Memory B cell (primary cell): ENCODE data around the gene MIER2.

Source experiments
- ATAC-seq: fragments of 150-1000 bp; cut with Tn5 transposase; 2 replicates; pipeline ENCODE4 v1.10.0; 2021; ENCODE audit warnings: low read depth, mild to moderate bottlenecking, moderate library complexity
- DNase-seq, 2 donors: peaks; one replicate each; pipeline ENCODE4 v3.0.0; 2022; ENCODE audit warnings: low spot score in 2 of 2
- H3K27ac Mint-ChIP-seq: one replicate; pipeline ENCODE4 v1.8.0; 2022; ENCODE audit warnings: mild to moderate bottlenecking, moderate library complexity, mixed read lengths
- H3K27me3 Mint-ChIP-seq: one replicate; pipeline ENCODE4 v1.8.0; 2022; ENCODE audit warnings: mixed read lengths
- H3K36me3 Mint-ChIP-seq: one replicate; pipeline ENCODE4 v1.8.0; 2022; ENCODE audit warnings: mild to moderate bottlenecking, mixed read lengths
- H3K4me1 Mint-ChIP-seq: one replicate; pipeline ENCODE4 v1.8.0; 2022; ENCODE audit warnings: mixed read lengths
- H3K4me3 Mint-ChIP-seq: one replicate; pipeline ENCODE4 v1.8.0; 2022; ENCODE audit warnings: mild to moderate bottlenecking, moderate library complexity, mixed read lengths
- H3K9me3 Mint-ChIP-seq: one replicate; pipeline ENCODE4 v1.8.0; 2022; ENCODE audit warnings: mixed read lengths

MIER2 gene

DNA sequence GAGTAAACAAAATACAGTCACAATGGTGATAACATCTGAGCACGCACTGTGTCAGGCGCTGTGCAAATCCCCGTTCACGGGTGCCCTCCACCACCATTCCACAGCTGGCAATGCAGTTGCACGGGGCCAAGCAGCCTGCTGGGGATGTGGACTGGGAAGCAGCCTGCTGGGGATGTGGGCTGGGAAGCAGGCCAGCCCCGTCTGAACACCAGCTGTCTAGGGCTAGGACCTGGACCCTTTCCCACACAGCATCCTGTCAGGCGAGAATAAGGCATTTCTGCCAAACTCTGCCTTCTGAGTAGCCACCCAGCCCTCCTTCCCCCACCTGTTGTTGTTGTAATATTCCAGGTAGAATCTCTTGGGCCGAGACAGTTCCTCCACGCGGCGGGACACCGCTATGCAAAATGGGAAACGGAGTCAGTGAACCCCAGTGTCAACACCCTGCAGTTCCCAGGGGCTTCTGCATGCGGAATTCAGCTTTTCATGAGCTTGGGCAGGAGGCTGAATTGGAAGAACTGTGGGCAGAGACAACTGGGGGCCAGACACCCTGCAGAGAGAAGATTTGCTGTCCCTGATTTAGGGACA is 27.8 kb upstream of the MIER2 start:
- H3K27ac Mint-ChIP-seq = no peak overlapping the region
- no peak for DNase-seq
- no peak overlapping the region for H3K4me3 Mint-ChIP-seq
- H3K27me3 Mint-ChIP-seq = peaks cover 11% of the 10 kb centered on the region
- H3K9me3 Mint-ChIP-seq = no peaks in the 10 kb centered on the region
- H3K4me1 Mint-ChIP-seq = no peaks in the 10 kb centered on the region
- ATAC-seq = no peak
- H3K36me3 Mint-ChIP-seq = peaks cover 5% of the 10 kb centered on the region

DNA sequence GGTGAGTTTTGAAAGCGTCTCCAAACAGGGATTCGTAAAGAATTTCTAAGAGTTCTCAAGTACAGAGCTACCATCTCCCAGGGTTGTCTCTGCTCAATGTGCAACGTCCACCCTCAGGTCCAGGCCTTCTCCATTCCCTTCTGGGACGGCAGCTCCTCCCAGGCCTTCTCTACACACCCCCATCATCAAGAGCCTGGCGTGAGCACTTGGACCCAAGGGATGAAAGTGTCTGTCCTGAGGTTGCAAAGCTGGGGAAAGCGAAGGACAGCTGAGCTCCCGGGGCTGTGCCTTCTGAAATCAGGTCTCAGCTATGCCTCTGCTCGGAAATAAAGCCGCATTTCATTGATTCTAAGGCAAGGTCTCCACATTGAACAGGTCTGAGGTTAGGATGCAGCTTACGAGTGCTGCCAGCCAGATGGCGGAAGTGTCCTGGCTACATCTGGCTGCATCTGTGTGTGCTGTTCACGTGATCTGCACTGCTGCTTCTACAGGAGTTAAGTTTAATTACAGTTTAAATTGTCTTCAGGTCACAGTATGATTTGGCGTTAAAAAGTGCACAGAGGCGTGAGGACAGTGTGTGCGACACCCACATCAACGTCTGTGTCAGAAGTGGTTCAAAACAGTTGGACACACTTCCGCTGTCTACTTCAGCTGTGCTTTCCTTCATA is 27.0 kb upstream of the MIER2 start:
- H3K4me1 Mint-ChIP-seq = no peaks in the 10 kb centered on the region
- H3K27ac Mint-ChIP-seq = no peak overlapping the region
- no peaks in the 10 kb centered on the region for H3K9me3 Mint-ChIP-seq
- peaks cover 15% of the 10 kb centered on the region for H3K27me3 Mint-ChIP-seq
- H3K36me3 Mint-ChIP-seq = peaks cover 5% of the 10 kb centered on the region
- DNase-seq (no peak), ATAC-seq (no peak)
- H3K4me3 Mint-ChIP-seq = no peak overlapping the region

GRCh38 chr19:370641-371330 is 26.2 kb upstream of the MIER2 start:
- Mint-ChIP-seq H3K27me3 (peaks cover 13% of the 10 kb centered on the region), H3K4me3 (no peak overlapping the region), H3K27ac (no peak overlapping the region), H3K9me3 (no peaks in the 10 kb centered on the region), H3K4me1 (no peaks in the 10 kb centered on the region), H3K36me3 (peaks cover 4% of the 10 kb centered on the region)
- DNase-seq = no peak
- no peak for ATAC-seq

GRCh38 chr19:369876-370275 is 25.3 kb upstream of the MIER2 start:
- ATAC-seq = no peak
- peaks cover 17% of the 10 kb centered on the region for H3K27me3 Mint-ChIP-seq
- H3K4me1 Mint-ChIP-seq = no peaks in the 10 kb centered on the region
- DNase-seq = no peak
- H3K9me3 Mint-ChIP-seq = no peaks in the 10 kb centered on the region
- no peak overlapping the region for H3K27ac Mint-ChIP-seq
- H3K4me3 Mint-ChIP-seq = no peak overlapping the region
- peaks cover 3% of the 10 kb centered on the region for H3K36me3 Mint-ChIP-seq

- Mint-ChIP-seq H3K36me3 (peaks cover 3% of the 10 kb centered on the region), H3K4me3 (no peak overlapping the region), H3K9me3 (no peaks in the 10 kb centered on the region), H3K27me3 (peaks cover 17% of the 10 kb centered on the region), H3K4me1 (no peaks in the 10 kb centered on the region), H3K27ac (no peak overlapping the region)
- DNase-seq (no peak), ATAC-seq (no peak)
Measured at GRCh38 chr19:369256-369655, 24.7 kb upstream of the MIER2 start.

- Mint-ChIP-seq H3K36me3 (peaks cover 3% of the 10 kb centered on the region), H3K9me3 (no peaks in the 10 kb centered on the region), H3K4me1 (no peaks in the 10 kb centered on the region), H3K27ac (no peak overlapping the region), H3K27me3 (peaks cover 17% of the 10 kb centered on the region), H3K4me3 (no peak overlapping the region)
- DNase-seq (no peak), ATAC-seq (no peak)
Measured at GRCh38 chr19:368630-369024, 24.0 kb upstream of the MIER2 start.

- H3K9me3 Mint-ChIP-seq = no peaks in the 10 kb centered on the region
- ATAC-seq (no peak), DNase-seq (no peak)
- peaks cover 3% of the 10 kb centered on the region for H3K36me3 Mint-ChIP-seq
- H3K27ac Mint-ChIP-seq = no peak overlapping the region
- peaks cover 17% of the 10 kb centered on the region for H3K27me3 Mint-ChIP-seq
- no peaks in the 10 kb centered on the region for H3K4me1 Mint-ChIP-seq
- H3K4me3 Mint-ChIP-seq = no peak overlapping the region
Measured at GRCh38 chr19:367963-368629, 23.5 kb upstream of the MIER2 start.

DNA sequence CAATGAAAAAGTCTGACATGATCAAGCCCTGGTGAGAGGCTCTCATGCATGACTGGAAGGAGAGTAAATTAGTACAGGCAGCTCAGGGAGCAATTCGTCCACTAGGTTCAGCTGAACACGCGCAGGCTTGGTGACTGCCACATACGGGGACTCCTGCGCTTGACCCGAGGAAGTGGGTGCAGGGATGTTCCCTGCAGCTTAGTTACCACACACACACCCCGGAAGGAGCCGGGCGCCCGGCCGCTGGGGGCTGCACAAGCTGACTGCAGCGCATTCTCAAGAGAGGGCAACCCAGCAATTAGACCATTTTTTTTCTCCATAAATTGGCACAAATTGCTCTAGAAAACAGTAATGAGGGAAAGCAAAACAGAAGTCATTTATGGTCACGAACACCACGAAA is 23.0 kb upstream of the MIER2 start:
- Mint-ChIP-seq H3K36me3 (peaks cover 5% of the 10 kb centered on the region), H3K4me1 (no peaks in the 10 kb centered on the region), H3K27me3 (peaks cover 19% of the 10 kb centered on the region), H3K27ac (no peak overlapping the region), H3K9me3 (peaks cover 2% of the 10 kb centered on the region), H3K4me3 (no peak overlapping the region)
- no peak for DNase-seq
- ATAC-seq = no peak

DNA sequence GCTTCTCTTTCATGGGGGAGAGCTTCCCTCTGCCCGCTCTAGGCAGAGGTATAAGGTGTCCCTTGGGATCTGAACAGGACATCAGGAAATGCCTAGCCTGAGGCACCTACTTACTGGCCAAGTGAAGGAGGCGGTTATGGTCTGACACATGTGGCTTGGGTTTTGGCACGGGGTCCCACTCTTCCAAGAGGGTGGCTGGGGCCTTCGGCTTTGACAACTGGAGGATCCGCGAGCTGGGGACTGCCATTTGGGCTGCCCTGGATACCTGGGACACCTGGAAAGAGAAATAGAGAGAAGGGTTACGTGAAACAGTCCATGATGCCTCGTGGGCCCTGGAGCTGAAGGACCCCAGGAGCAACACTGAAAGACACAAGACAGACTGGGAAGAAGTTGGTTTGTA is 22.4 kb upstream of the MIER2 start:
- H3K27me3 Mint-ChIP-seq = peaks cover 18% of the 10 kb centered on the region
- no peak for ATAC-seq
- no peak for DNase-seq
- H3K4me3 Mint-ChIP-seq = no peak overlapping the region
- H3K27ac Mint-ChIP-seq = no peak overlapping the region
- H3K36me3 Mint-ChIP-seq = peaks cover 5% of the 10 kb centered on the region
- H3K9me3 Mint-ChIP-seq = peaks cover 2% of the 10 kb centered on the region
- H3K4me1 Mint-ChIP-seq = no peaks in the 10 kb centered on the region

GRCh38 chr19:366205-366783 is 21.7 kb upstream of the MIER2 start:
- DNase-seq (no peak), ATAC-seq (no peak)
- peaks cover 18% of the 10 kb centered on the region for H3K27me3 Mint-ChIP-seq
- no peaks in the 10 kb centered on the region for H3K4me1 Mint-ChIP-seq
- peaks cover 5% of the 10 kb centered on the region for H3K36me3 Mint-ChIP-seq
- H3K9me3 Mint-ChIP-seq = peaks cover 2% of the 10 kb centered on the region
- H3K27ac Mint-ChIP-seq = no peak overlapping the region
- H3K4me3 Mint-ChIP-seq = no peak overlapping the region

DNA sequence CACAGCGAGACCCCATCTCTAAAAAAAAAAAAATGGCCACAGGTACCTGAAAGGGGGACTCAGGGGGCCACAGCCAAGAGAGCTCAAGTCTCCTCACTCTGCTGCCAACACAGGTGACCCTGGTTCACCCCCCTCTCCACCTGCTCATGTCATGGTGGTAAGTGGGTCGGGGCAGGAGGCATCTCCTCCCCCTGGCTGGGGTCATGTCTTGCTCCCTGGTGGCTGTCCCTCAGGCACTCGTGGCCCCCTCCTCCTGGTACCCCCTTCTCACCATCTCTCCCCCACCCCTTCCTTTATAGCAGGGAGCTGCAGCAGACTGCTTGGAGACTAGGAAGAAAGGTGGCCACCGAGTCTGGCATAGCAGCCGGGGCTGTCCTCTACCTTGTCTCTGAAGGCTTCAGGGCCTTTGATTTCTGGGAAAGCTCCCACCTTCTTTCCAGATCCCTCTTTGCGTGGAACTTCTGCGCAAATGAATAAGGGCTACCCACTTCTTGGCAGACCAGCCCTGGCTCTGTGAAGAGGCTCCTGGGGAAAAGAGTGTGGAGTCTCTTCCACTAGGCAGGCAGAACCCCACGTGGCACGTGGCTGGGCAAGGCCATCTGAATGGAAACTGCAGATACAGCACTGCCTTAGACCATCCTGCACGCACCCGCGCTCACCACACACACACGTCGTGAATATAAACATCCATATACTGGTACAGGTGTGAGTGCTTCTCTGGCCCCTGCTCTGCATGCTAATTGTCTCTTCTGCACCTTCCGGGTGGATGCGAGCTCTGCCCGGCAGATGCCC is 20.1 kb upstream of the MIER2 start:
- H3K4me3 Mint-ChIP-seq = no peak overlapping the region
- H3K27ac Mint-ChIP-seq = no peak overlapping the region
- peaks cover 5% of the 10 kb centered on the region for H3K36me3 Mint-ChIP-seq
- peaks cover 17% of the 10 kb centered on the region for H3K27me3 Mint-ChIP-seq
- no peak for DNase-seq
- no peaks in the 10 kb centered on the region for H3K4me1 Mint-ChIP-seq
- H3K9me3 Mint-ChIP-seq = peaks cover 2% of the 10 kb centered on the region
- no peak for ATAC-seq

DNA sequence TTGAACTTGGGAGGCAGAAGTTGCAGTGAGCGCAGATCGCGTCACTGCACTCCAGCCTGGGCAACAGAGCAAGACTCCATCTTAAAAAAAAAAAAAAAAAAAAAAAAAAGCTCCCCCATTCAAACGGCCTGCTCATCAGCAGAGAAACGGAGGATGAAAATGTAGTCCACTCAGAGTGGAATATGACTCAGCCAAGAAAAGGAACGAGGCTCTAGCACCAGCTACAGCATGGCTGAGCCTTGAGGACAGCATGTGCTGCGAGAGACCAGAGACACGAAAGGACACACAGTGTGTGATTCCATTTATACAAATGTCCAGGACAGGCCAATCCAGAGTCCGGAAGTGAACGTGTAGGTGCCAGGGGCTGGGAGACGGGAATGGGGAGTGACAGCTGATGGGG is 18.1 kb upstream of the MIER2 start:
- Mint-ChIP-seq H3K27ac (no peak overlapping the region), H3K9me3 (peaks cover 2% of the 10 kb centered on the region), H3K4me1 (no peaks in the 10 kb centered on the region), H3K36me3 (peaks cover 2% of the 10 kb centered on the region), H3K4me3 (no peak overlapping the region), H3K27me3 (peaks cover 13% of the 10 kb centered on the region)
- DNase-seq (no peak), ATAC-seq (no peak)

GRCh38 chr19:362154-362553 is 17.6 kb upstream of the MIER2 start:
- Mint-ChIP-seq H3K36me3 (peaks cover 2% of the 10 kb centered on the region), H3K4me1 (no peaks in the 10 kb centered on the region), H3K9me3 (peaks cover 2% of the 10 kb centered on the region), H3K4me3 (no peak overlapping the region), H3K27ac (no peak overlapping the region), H3K27me3 (peaks cover 17% of the 10 kb centered on the region)
- ATAC-seq (no peak), DNase-seq (no peak)

GRCh38 chr19:359653-359925 is 15.0 kb upstream of the MIER2 start:
- Mint-ChIP-seq H3K4me1 (no peaks in the 10 kb centered on the region), H3K9me3 (peaks cover 2% of the 10 kb centered on the region), H3K36me3 (peaks cover 2% of the 10 kb centered on the region), H3K27me3 (peaks cover 9% of the 10 kb centered on the region), H3K4me3 (no peak overlapping the region), H3K27ac (no peak overlapping the region)
- ATAC-seq = no peak
- no peak for DNase-seq
